ENCODE data around the gene RASAL2.

Gene RASAL2

DNA sequence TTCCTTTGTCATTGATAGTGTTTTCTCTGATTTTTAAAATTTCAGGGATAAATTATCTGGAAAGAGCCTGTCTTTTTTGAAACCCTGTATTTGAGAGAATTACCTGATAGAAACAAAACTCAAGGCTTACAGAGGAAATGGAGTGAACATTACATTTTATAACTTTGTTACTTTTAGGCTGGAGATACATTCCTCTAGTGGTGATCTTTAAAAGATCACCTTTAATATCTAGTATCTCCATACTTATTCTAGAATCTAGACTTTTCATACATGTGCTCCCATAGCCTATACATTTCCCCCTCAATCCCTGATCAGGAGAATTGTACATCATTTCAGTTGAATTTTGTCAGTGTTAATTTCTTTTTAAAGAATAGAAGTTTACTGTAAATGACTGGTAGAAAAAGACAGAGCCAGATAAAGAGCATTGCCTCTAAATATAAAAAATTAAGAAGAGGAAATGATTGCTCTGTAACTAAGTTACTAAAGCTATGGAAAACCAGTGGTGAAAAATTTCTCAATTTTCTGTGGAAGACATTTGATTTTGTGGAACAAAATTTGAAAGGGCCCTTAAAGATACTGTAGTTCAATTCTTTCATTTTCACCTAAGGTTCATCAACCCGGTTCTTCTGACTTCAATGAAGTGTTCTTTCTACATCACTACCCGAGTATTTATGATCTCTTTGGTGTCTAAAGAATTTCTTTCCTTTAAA is 33.7 kb downstream of the RASAL2 start:
- H3K36me3 ChIP-seq (ENCODE audit: control insufficient read depth, insufficient read depth, low read length): no peaks in the 10 kb centered on the region
- H3K4me3 ChIP-seq (ENCODE audit: insufficient read depth, low read depth, low read length): no peak overlapping the region
- no peaks in the 10 kb centered on the region for H3K27me3 ChIP-seq (ENCODE audit: control insufficient read depth, insufficient read depth, low read length, poor library complexity, severe bottlenecking)
- H3K4me1 ChIP-seq (ENCODE audit: control insufficient read depth, insufficient read depth, low read length): no peaks in the 10 kb centered on the region
- no peaks in the 10 kb centered on the region for H3K9me3 ChIP-seq (ENCODE audit: control insufficient read depth, low read length)
- WGBS, 2 experiments: 94 to 95% methylated on average over 2 of the region's 2 CpGs
- no peak overlapping the region for H3K27ac ChIP-seq (ENCODE audit: insufficient read depth, low read depth, low read length, poor library complexity, severe bottlenecking)

DNA sequence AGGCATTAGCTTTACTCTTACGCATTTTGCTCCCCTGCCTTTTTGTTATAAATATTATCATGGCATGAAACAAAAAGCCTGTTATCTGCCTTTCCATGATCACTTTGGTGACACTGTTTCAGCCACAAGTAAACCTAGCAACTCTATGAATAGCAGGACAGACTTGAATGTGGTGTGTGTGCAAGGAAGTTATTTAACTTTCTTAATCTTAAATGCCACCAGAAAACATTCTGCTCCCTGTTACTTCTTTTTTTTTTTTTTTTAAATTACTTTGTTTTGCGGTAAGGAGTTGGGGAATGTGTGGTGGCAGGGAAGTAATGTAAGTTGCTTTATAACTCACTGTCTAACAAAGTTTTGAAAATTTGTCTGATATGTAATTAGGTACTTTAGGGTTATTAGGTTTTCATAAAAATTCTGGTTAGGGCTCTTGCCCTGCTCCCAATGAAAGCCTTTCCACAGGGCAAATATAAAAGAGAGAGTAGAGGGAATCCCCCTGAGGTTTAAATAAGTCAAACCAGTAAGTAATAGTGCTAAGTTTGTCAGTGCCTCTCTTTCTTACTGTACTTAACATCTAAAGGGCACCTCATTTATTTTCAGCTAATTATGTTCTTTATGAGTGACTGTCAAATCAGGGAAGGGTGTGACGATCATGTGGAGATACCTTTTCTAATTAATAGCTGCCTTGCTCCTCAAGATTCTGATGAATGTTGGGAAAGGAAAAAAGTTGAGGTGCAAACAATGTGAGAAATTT is 39.5 kb downstream of the RASAL2 start:
- no peaks in the 10 kb centered on the region for H3K36me3 ChIP-seq (ENCODE audit: control insufficient read depth, insufficient read depth, low read length)
- no peaks in the 10 kb centered on the region for H3K27me3 ChIP-seq (ENCODE audit: control insufficient read depth, insufficient read depth, low read length, poor library complexity, severe bottlenecking)
- no peak overlapping the region for H3K4me3 ChIP-seq (ENCODE audit: insufficient read depth, low read depth, low read length)
- WGBS, 2 experiments: 80 to 96% methylated on average over 2 to 3 of the region's 3 CpGs
- H3K4me1 ChIP-seq (ENCODE audit: control insufficient read depth, insufficient read depth, low read length): no peaks in the 10 kb centered on the region
- no peaks in the 10 kb centered on the region for H3K9me3 ChIP-seq (ENCODE audit: control insufficient read depth, low read length)
- no peak overlapping the region for H3K27ac ChIP-seq (ENCODE audit: insufficient read depth, low read depth, low read length, poor library complexity, severe bottlenecking)

DNA sequence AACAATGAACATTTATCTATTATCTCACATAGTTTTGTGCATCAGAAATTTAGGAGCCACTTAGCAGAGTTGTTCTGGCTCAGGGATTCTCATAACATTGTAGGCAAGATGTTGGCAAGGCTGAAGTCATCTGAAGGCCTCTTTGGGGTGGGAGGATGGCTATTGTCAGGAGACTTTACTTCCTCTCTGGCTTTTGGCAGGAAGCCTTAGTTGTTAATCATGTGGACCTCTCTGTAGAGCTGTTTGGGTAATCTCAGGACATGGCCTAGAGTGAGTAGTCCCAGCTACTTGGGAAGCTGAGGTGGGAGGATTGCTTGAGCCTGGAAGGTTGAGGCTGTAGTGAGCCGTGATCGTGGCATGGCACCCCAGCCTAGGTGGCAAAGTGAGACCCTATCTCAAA is 40.2 kb downstream of the RASAL2 start:
- no peaks in the 10 kb centered on the region for H3K4me1 ChIP-seq (ENCODE audit: control insufficient read depth, insufficient read depth, low read length)
- H3K4me3 ChIP-seq (ENCODE audit: insufficient read depth, low read depth, low read length): no peak overlapping the region
- WGBS, 2 experiments: 94 to 97% methylated on average over 2 of the region's 2 CpGs
- H3K9me3 ChIP-seq (ENCODE audit: control insufficient read depth, low read length): no peaks in the 10 kb centered on the region
- no peaks in the 10 kb centered on the region for H3K27me3 ChIP-seq (ENCODE audit: control insufficient read depth, insufficient read depth, low read length, poor library complexity, severe bottlenecking)
- H3K27ac ChIP-seq (ENCODE audit: insufficient read depth, low read depth, low read length, poor library complexity, severe bottlenecking): no peak overlapping the region
- no peaks in the 10 kb centered on the region for H3K36me3 ChIP-seq (ENCODE audit: control insufficient read depth, insufficient read depth, low read length)

DNA sequence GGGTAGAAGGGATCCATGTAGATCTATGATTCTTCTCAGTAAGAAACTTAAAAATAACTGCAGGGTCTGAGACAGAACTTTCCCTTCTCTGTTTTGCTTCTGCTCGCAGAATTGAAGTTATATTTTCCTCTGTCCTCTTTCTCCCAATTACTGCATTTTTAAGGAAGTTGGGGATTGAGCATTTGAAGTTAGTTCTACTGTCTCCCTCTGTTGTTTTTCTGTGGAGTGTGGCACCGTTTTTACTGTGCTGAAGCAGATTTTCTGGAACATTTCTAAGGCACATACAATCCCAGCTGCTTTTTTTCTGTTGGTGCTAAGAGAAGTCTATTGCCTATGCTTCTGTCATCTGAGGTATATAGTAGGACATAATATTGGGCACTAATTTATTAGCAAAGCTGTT is 43.3 kb downstream of the RASAL2 start:
- H3K36me3 ChIP-seq (ENCODE audit: control insufficient read depth, insufficient read depth, low read length): no peaks in the 10 kb centered on the region
- H3K4me1 ChIP-seq (ENCODE audit: control insufficient read depth, insufficient read depth, low read length): no peaks in the 10 kb centered on the region
- no peaks in the 10 kb centered on the region for H3K9me3 ChIP-seq (ENCODE audit: control insufficient read depth, low read length)
- 56 to 82% methylated on average over 1 to 2 of the region's 2 CpGs for WGBS, 2 experiments
- no peak overlapping the region for H3K27ac ChIP-seq (ENCODE audit: insufficient read depth, low read depth, low read length, poor library complexity, severe bottlenecking)
- no peak overlapping the region for H3K4me3 ChIP-seq (ENCODE audit: insufficient read depth, low read depth, low read length)
- H3K27me3 ChIP-seq (ENCODE audit: control insufficient read depth, insufficient read depth, low read length, poor library complexity, severe bottlenecking): no peaks in the 10 kb centered on the region

DNA sequence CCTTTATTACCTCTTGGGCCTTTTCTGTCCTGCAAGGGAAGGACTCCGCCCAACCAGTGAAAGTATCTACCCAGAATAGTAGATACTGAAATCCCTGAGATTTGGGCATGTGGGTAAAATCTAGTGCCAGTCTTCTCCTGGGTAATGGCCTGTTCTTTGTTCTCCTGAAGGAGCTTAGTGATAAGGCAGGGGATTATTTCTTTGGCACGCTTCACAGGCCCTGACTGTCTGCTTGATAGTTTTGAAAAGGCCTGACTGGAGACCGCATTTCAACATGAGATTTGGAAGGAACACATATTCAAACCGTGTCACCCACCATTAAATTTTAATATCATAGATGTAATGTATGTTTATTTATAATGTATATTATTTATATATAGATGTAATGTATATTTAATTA is 48.9 kb downstream of the RASAL2 start:
- Histone ChIP-seq H3K36me3 (ENCODE audit: control insufficient read depth, insufficient read depth, low read length) (no peaks in the 10 kb centered on the region), H3K27me3 (ENCODE audit: control insufficient read depth, insufficient read depth, low read length, poor library complexity, severe bottlenecking) (no peaks in the 10 kb centered on the region), H3K27ac (ENCODE audit: insufficient read depth, low read depth, low read length, poor library complexity, severe bottlenecking) (no peak overlapping the region), H3K4me1 (ENCODE audit: control insufficient read depth, insufficient read depth, low read length) (no peaks in the 10 kb centered on the region), H3K4me3 (ENCODE audit: insufficient read depth, low read depth, low read length) (no peak overlapping the region), H3K9me3 (ENCODE audit: control insufficient read depth, low read length) (no peaks in the 10 kb centered on the region)
- 92 to 94% methylated on average over 2 to 3 of the region's 4 CpGs for WGBS, 2 experiments

DNA sequence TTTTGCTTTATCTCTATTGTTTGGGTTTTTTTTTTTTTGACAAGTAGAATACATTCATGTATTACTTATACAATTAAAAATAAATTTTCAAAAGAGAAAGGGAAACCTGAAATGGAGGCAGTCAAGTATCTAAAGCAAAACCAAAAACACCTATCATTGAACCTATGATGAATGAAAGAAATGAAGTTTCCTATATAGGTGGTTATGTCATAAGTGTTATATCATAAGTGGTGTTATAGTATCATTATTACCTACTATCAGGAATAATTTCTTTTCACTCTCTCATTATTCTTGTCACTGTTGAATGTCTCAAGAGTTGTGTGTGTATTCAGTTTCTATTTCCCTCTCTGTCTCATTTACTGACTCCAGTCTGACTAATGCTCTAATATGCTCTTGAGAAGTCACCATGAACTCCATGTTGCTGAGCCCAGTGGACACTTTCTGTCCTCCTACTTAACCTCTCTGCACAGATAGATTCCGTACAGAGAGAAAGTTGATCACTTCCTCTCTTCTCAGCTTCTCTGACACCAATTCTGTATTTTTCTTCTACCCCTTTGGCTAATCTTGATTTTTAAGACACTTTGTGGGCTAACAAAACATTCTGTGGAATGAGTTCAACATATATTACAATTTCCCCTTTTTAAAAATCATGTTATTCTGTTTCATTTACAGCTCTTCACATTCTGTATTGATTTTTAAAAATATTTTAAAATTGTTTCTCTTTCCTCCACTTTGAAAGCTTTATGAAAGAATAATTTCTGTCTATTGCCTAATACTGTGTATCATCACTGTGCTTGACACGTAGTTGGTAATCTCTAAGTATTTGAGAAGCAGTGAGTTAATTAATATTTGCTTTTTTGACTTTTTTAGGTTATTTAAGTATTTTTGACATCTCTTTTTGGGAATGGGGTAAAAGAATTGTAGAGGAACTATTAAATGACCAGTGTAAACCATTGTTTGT is 50.1 kb downstream of the RASAL2 start:
- Histone ChIP-seq H3K4me3 (ENCODE audit: insufficient read depth, low read depth, low read length) (no peak overlapping the region), H3K9me3 (ENCODE audit: control insufficient read depth, low read length) (no peaks in the 10 kb centered on the region), H3K27ac (ENCODE audit: insufficient read depth, low read depth, low read length, poor library complexity, severe bottlenecking) (no peak overlapping the region), H3K36me3 (ENCODE audit: control insufficient read depth, insufficient read depth, low read length) (no peaks in the 10 kb centered on the region), H3K27me3 (ENCODE audit: control insufficient read depth, insufficient read depth, low read length, poor library complexity, severe bottlenecking) (no peaks in the 10 kb centered on the region), H3K4me1 (ENCODE audit: control insufficient read depth, insufficient read depth, low read length) (no peaks in the 10 kb centered on the region)
- WGBS, 2 experiments: 97% methylated on average over 2 of the region's 2 CpGs

DNA sequence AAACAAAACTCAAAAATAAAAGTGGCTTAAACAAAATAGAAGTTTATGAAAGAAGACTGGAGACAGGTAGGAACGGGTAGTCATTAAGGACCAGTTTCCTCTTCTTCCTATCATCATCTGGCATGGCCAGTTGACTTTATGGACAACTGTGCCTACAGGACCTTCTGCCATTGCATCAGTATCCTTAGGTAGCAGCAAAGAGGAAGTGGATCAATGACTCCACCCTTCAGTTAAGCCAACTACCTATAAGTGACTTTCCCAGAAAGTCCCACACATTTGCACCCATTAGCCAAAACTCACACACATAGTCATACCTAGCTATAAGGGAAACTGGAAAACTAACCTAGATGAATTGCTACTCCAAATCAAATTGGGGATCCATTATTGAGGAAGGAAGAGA is 51.7 kb downstream of the RASAL2 start:
- WGBS, 2 experiments: 90 to 100% methylated on average over 1 of the region's 1 CpG
- H3K4me1 ChIP-seq (ENCODE audit: control insufficient read depth, insufficient read depth, low read length): no peaks in the 10 kb centered on the region
- H3K27me3 ChIP-seq (ENCODE audit: control insufficient read depth, insufficient read depth, low read length, poor library complexity, severe bottlenecking): no peaks in the 10 kb centered on the region
- no peaks in the 10 kb centered on the region for H3K9me3 ChIP-seq (ENCODE audit: control insufficient read depth, low read length)
- H3K27ac ChIP-seq (ENCODE audit: insufficient read depth, low read depth, low read length, poor library complexity, severe bottlenecking): no peak overlapping the region
- H3K36me3 ChIP-seq (ENCODE audit: control insufficient read depth, insufficient read depth, low read length): no peaks in the 10 kb centered on the region
- H3K4me3 ChIP-seq (ENCODE audit: insufficient read depth, low read depth, low read length): no peak overlapping the region

DNA sequence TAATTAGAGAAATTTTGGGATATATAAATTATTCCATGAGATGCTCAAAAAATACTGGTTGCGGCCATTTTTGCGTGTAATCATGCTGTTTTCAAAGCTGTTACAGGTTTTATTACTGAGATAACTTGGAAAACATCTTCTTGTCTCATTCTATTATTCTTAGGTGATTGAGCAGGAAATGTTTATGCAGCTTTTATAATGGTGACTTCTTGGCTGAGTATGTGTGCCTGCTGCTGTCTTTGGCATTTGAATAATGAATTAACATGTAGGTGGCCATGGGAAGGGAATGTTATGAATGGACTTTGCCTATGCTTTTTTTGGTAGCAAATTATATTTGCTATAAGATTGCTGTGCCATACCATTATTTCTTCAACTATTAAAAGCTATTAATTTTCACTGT is 52.5 kb downstream of the RASAL2 start:
- no peaks in the 10 kb centered on the region for H3K4me1 ChIP-seq (ENCODE audit: control insufficient read depth, insufficient read depth, low read length)
- no peaks in the 10 kb centered on the region for H3K27me3 ChIP-seq (ENCODE audit: control insufficient read depth, insufficient read depth, low read length, poor library complexity, severe bottlenecking)
- WGBS, 2 experiments: 90 to 98% methylated on average over 2 of the region's 2 CpGs
- H3K4me3 ChIP-seq (ENCODE audit: insufficient read depth, low read depth, low read length): no peak overlapping the region
- H3K36me3 ChIP-seq (ENCODE audit: control insufficient read depth, insufficient read depth, low read length): no peaks in the 10 kb centered on the region
- H3K9me3 ChIP-seq (ENCODE audit: control insufficient read depth, low read length): no peaks in the 10 kb centered on the region
- no peak overlapping the region for H3K27ac ChIP-seq (ENCODE audit: insufficient read depth, low read depth, low read length, poor library complexity, severe bottlenecking)

DNA sequence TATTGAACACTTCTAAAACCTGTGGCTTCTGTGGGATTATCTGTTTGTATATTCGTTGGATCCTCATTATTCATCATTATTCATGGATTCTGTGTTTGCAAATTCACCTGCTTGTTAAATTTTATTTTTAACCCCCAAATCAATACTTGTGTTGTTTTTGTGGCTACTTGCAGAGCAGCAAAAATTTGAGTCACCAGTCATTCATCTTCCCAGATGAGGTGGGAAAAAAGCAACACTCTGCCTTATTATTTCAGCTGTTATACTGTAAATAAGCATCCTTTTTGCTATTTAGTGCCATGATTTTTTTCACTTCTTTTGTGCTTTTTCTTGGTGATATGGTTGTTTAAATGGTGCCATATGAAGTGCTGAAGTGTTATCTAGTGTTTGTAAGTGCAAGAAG is 56.7 kb downstream of the RASAL2 start:
- Histone ChIP-seq H3K4me1 (ENCODE audit: control insufficient read depth, insufficient read depth, low read length) (no peaks in the 10 kb centered on the region), H3K27me3 (ENCODE audit: control insufficient read depth, insufficient read depth, low read length, poor library complexity, severe bottlenecking) (no peaks in the 10 kb centered on the region), H3K4me3 (ENCODE audit: insufficient read depth, low read depth, low read length) (no peak overlapping the region), H3K9me3 (ENCODE audit: control insufficient read depth, low read length) (no peaks in the 10 kb centered on the region), H3K27ac (ENCODE audit: insufficient read depth, low read depth, low read length, poor library complexity, severe bottlenecking) (no peak overlapping the region), H3K36me3 (ENCODE audit: control insufficient read depth, insufficient read depth, low read length) (no peaks in the 10 kb centered on the region)
- 0% methylated on average over 1 of the region's 1 CpG; no CpG with 5 or more reads in 1 of the 2 experiments for WGBS, 2 experiments

DNA sequence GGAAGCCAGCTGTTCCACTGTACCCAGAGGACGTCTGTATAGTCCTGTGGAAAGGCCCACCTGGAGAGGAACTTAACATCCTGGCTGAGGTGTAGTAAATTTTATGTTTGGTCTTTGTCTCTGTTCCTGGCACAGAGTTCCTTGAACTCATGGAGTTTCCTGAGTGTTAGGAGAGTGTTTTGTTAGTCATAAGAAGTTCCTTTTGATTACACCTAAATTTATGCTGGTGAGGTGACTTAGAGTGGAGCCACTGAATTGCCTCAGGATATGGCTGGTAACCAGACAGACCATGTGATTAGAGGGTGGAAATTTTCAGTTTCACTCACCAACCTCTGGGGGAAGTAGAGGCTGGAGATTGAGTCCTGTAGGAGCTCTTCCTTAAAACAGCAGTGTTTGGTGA is 57.9 kb downstream of the RASAL2 start:
- 76 to 81% methylated on average over 1 of the region's 1 CpG for WGBS, 2 experiments
- Histone ChIP-seq H3K36me3 (ENCODE audit: control insufficient read depth, insufficient read depth, low read length) (no peaks in the 10 kb centered on the region), H3K27me3 (ENCODE audit: control insufficient read depth, insufficient read depth, low read length, poor library complexity, severe bottlenecking) (no peaks in the 10 kb centered on the region), H3K9me3 (ENCODE audit: control insufficient read depth, low read length) (no peaks in the 10 kb centered on the region), H3K27ac (ENCODE audit: insufficient read depth, low read depth, low read length, poor library complexity, severe bottlenecking) (no peak overlapping the region), H3K4me1 (ENCODE audit: control insufficient read depth, insufficient read depth, low read length) (no peaks in the 10 kb centered on the region), H3K4me3 (ENCODE audit: insufficient read depth, low read depth, low read length) (no peak overlapping the region)
